T-helper 1 cell (primary cell): Measurements from ENCODE around the gene TNPO3.
A peak's percentile ranks its signal among the peaks of the same experiment; 100 is the strongest.

Source experiments
- DNase-seq, 5 donors: peaks; one replicate each; pipeline ENCODE4 v3.0.0-alpha.2; 2012 to 2020

TNPO3 gene

DNA sequence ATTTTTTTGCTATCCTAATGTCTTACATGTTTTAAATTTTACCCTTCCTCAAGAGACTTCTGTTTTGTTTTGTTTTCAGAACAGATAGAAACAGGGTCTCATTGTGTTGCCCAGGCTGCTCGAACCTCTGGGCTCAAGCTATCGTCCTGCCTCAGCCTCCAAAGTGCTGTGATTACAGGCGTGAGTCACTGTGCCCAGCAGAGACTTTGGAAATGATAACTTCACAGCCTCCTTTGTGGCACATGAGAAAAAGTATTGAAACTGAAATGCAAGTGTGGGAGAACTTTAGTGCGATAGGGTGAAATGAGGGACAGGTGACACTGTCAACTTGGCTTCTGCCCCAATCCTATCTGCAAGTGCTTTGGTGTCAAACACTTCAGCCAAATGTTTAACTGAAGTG lies 95.6 kb downstream of the TNPO3 start:
- no peak for DNase-seq

DNA sequence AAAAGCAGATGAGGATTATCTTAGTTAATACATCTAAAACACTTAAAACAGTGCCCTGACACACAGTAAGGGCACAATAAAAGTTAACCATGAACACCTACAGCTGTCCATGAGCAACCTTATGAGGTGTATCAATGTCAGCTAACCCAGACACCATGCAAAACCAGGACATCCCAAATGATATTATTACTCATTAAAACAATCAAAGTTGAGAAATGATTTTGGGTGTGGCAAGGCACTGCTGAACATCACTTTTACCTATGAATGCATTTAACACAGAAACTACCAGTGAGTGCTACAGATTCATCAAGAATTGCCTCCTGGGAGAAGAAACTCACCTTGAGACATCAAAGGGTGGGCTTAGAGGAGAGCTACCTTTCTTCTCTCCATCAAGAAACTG lies 98.9 kb downstream of the TNPO3 start:
- no peak for DNase-seq

DNA sequence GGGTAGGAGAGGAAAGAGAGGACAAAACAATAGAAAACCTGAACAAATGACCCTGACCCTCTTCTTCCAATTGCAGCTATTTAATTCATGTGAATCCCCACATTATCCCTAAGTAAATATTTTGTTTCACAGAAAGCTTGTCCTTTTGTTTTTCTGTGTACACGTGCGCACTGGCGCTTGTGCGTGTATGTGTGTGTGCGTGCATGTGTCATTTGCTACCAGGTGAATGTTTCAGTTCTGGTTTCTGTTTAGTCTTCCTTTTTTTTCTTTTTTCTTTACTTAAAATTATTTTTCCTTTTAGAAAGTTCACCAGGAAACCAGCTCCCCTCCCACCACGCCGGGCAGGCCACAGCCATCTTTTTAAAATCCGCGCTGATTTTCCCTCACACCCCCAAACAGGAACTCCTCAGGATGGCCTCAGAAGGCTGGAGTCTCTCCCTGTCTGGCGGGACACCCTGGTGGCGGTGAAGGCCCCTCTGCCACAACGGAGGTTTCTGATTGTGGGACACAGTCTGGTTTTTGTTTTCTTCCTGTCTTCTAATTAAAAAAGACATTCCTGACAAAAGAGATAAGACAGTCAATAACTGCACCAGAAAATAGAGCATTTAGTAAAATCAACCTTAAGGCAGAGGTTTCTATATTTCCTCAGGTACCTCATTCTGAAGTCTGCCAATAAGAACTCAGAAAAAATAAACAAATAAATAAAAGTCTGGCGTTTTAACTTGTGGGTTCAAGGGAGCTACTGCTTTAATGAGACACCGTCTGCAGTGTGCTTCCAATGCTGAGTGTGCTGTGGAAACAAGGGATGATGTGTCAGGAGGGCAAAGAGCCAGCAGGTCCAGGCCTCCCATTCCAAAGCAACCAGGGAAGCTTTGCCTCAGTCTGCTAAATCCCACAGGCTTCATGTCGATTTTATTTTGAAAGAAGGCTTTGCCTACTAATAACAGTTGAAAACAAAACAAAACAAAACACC lies 99.8 kb downstream of the TNPO3 start:
- DNase-seq, result no peak

DNA sequence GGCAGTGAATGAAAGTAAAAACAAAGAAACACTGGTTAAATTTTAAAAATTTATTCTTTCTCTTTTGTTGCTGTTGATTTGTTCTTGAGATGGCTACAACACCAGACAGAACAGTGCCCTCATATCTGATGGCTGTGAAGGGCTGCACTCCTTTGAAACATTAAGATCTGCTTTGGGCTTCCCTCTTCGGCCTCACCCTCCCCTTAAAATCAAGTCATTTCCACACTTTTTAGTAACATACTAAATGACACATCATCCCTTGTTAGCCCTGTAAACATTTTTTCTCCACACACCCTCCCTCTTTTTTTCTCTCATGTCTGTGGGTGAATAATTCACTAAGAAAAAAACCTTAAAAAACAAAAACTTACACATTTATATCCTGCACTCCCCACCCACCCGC lies 100.8 kb downstream of the TNPO3 start:
- DNase-seq, result no peak

DNA sequence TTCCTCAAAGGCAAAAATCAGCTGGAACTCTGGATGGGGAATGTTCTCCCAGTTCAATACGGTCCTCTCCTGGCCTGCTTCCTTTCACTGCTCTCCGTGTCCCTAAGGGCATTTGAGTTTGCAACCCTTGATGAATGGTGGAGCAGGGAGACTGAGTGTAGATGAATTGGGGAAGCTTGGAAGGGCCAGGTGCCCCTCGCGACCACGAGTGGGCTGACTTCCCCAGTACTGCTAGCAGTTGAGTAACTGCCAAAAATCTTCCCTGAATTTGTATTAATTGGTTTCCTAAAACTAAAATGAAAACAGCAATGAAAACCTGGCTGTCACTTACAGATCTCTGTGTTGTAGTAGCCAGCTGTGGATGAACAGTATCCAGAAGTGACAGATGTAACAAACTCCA lies 103.6 kb downstream of the TNPO3 start:
- DNase-seq, result no peak

DNA sequence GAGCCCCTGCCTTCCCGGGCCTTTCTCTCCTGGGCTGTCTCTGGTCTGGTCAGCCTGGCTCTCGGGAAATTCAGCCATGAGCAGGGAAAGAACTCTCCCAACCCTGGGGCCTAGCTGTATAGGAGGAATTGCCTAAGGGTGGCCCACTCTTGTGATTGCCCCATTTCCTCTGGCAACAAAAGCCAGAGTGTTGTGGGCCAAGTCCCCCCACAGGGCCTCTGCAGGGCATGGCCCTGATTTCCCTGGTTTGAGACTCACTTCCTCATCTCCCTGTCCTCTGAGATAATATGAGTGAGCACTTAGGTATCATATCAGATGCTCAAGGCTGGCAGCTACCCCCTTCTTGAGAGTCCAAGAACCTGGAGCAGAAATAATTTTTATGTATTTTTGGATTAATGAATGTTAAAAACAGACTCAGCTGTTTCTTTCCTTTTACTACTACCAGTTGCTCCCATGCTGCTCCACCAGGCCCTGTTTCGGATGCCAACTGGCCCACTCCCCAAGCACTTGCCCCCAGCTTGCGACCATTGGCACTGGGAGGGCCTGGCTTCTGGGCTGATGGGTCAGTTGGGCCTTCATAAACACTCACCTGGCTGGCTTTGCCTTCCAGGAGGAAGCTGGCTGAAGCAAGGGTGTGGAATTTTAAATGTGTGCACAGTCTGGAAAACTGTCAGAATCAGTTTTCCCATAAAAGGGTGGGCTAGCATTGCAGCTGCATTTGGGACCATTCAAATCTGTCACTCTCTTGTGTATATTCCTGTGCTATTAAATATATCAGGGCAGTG lies 105.7 kb downstream of the TNPO3 start:
- DNase-seq, result no peak

DNA sequence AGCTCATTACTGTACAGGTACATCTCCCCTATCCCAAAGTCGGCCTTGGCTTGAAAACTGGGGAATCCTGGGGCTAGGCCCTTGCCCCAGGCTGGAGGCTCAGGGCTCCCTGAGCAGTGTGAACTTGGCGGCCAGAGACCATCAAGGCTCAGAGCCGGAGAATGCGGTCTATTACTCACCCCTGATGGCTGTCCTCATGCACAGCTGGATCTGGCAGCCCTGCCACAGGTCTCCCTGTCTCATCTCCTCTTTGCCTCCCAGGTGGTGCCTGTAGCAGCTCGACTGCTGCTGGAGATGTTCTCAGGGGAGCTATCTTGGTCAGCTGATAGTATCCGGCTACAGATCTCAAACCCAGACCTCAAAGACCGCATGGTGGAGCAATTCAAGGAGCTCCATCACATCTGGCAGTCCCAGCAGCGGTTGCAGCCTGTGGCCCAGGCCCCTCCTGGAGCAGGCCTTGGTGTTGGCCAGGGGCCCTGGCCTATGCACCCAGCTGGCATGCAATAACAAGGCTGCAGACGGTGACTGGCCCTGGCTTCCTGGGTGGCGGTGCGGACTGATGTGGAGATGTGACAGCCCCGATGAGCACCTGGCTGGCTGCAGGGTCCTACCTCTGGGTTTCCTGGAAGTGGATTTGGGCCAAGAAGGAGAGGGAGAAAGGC lies 106.5 kb downstream of the TNPO3 start:
- DNase-seq, result no peak

DNA sequence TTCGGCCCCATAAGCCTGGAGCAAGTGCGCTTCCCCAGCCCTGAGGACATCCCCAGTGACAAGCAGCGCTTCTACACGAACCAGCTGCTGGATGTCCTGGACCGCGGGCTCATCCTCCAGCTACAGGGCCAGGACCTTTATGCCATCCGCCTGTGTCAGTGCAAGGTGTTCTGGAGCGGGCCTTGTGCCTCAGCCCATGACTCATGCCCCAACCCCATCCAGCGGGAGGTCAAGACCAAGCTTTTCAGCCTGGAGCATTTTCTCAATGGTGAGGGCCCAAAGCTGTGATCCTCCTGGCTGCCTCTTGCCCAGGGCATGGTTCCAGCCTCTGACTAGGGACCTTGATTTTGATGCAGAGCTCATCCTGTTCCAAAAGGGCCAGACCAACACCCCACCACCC lies 107.1 kb downstream of the TNPO3 start:
- DNase-seq, result no peak

DNA sequence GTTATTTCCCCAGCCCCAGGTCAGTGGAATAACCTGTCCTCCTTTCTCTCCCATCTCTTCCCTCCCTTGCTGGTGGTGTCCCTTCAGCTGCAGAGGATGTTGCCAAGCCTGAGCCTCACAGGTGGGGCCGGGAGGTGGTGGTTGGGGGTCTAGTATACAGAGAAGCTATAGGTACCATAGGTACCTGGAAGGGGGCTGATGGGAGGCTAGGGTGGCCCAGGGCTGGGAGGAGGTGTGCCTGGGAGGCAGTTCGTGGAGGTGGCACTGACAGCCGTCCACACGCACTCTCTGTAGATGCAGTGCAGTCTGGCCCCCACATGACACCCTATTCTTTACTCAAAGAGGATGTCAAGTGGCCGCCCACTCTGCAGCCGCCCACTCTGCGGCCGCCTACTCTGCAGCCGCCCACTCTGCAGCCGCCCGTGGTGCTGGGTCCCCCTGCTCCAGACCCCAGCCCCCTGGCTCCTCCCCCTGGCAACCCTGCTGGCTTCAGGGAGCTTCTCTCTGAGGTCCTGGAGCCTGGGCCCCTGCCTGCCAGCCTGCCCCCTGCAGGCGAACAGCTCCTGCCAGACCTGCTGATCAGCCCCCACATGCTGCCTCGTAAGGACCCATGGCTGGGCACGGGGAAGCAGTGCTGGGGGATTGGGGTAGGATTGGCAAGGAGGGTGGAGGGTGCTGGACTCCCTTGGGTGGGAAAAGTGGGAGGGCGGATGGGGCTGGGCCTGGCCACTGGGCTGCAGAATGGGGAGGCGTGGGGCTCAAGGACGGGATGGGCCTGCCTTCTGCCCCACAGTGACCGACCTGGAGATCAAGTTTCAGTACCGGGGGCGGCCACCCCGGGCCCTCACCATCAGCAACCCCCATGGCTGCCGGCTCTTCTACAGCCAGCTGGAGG lies 107.7 kb downstream of the TNPO3 start:
- DNase-seq, result no peak

DNA sequence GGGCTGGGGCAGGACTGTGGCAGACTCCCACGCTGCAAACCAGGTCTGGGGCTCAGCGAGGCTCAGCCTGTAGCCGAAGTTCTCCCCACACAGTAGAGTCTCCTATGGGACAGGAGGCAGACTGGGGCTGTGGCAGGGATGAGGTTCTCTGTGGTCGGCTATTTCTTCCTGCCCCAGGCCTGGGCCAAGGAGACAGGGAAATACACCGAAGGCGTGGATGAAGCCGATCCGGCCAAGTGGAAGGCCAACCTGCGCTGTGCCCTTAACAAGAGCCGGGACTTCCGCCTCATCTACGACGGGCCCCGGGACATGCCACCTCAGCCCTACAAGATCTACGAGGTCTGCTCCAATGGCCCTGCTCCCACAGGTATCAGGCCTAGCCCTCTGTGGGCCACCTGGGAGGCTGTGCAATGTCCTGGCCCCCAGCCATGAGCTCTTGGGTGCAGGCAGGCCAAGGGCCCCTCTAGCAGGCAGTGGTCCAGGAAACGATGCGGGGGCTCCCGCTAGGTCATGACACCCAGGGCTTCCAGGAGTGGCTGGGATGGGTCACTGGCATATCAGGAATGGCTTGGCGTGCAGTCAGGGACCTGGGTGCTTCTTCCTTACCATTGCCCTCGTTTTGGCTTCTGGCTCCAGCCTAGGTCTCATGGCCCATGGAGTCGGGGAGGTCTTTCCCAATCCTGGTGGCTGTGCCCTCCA lies 109.1 kb downstream of the TNPO3 start:
- no peak for DNase-seq

DNA sequence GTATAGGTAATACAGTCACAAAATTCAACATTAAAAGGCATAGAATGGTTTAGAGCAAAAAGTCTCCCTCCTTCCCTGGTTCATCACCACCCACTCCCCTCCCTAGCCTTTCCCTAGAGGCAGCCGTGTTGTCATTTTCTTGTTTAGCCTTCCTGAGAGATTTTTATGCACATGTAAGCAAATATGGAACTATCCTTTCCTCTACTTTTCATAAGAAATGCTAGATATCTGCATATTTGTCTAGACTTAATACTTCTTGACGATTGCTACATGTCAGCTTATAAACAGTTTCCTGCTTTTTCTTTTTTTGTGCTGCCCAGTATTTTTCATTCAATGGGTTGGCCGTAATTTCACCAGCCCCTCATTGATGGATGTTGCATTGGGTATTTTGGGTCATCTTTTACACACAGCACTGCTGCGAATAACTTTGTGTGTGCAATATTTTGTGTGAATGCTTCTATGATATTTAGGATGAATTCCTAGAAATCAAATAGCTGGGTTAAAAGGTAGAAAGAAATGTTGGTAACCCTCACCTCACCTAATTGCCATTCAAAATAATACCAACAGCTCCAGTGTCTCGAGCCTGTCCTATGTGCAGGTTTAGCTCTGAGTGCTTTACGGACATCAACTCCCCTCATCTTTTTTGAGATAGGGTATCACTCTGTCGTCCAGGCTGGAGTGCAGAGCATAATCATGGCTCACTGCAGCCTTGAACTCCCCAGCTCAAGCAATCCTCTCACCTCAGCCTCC lies 110.2 kb downstream of the TNPO3 start:
- no peak for DNase-seq

DNA sequence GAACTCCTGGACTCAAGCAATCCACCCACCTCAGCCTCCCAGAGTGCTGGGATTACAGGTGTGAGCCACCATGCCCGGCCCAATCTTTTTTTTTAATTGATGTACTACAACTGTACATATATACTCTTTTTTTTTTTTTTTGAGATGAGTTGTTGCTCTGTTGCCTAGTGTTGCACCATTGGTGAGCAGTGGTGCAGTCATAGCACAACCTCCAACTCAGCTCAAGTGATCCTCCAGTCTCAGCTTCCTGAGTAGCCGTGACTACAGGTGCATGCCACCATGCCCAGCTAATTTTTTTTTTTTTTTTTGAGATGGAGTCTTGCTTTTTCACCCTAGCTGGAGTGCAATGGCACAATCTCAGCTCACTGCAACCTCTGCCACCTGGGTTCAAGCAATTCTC lies 111.7 kb downstream of the TNPO3 start:
- peak in 1 of 5 donors; percentile 57 for DNase-seq

DNA sequence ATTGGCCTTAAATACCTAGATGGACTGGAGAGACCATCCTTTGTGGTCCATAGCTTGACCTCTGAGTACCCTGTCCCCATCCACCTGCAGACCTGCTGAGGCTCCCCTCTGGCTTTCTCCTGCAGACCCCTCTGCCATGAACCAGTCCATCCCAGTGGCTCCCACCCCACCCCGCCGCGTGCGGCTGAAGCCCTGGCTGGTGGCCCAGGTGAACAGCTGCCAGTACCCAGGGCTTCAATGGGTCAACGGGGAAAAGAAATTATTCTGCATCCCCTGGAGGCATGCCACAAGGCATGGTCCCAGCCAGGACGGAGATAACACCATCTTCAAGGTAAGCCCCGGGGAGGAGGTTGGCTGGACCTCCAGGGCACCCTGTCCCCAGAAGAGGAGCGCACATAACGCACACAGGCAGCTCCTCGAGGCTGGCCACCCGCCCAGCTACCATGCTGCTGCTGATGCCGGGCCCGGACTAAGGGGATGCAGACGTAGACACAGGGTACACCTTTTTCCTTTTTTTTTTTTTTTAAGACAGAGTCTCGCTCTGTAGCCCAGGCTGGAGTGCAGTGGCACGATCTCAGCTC lies 112.9 kb downstream of the TNPO3 start:
- DNase-seq, result no peak

DNA sequence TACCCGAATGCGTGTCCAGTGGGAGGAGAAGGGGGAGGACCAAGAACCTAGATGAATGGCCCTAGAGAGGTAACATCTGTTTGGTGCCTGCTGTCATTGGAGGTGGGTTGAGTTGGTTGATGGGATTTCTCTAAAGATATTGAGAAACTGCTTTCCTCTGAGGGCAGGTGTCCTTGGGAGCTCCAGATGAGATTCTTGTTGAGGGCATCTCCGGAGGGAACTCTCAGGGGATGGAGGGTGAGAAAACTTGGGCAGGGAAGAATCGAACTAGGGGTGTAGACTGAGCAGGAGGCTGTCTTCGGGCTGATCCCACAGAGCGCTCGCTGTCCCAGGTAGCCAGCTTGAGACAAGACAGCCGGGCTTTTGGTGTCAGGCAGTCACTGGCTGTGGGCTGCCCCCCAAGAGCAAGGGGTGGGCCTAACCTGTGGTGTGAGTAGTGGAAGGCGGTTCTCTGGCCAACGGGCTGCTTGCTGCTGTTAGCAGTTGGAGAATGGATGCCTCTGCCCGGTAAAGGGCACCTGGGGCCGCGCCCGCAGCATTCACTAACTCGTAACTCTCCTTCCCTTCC lies 113.5 kb downstream of the TNPO3 start:
- DNase-seq, result no peak

DNA sequence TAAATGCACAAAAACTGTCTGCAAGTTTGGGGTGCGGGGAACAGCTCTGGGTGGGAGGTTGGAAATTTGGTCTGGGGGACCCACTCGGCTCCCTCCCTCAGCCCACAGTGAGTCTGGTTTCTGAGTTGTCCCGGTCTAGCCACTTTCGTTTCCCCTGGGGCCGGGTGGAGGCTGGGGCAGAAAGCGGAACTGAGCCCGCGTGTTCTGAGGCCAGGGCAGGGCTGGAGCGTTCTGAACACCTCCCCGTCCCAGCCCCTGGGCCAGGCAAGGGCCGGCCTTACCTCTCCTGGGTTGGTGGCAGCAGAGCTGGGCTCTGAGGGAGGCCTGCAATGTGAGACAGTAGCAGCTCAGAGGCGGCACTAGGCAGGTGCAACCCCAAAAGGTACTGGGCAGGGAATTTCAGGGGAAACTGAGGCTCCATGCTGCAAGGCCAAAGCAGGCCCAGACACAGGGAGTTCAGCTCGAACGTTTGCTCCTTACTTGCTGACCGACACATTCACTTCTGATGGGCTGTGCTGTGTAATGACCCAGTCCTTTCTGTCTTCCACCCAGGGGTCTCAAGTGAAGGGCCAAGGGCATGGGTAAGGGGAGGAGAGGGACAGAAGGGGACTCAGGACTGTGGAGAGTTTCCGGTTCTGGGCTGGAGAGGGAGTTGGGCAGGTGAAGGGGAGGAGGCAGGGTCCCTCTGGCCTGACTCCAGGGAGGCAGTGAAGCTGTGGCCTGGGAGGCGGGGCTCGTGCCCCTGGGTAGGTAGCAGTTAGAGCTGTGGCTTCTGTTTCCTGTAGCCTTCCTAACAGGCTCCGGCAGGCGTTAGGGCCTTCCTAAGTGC lies 114.2 kb downstream of the TNPO3 start:
- peak in 1 of 5 donors; percentile 16 for DNase-seq

DNA sequence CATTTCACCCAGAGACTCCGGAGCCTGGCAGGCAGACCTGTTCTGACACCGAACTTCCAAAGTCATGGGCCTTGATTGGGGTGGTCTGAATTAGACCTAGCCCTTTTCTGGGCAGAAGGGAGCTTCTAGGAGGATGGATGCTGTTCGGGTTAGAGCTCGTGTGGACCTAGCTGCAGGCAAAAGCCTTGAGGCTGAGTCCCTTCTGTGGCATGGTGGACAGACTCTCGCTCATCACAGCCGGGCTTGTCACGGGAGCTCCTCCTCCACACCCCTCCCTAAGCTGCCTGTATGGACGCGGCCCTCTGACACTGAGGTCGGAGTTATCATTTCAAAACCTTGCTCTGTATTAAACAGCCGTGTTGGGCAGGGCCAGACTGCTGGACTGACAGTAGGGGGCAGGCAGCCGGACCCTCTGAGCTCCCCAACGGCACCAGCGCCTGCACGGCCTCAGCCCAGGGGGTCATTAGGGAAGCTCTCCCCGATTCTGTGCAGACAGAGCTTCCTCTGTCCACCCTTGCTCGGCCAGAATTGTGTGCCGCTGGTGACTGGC lies 115.0 kb downstream of the TNPO3 start:
- no peak for DNase-seq

DNA sequence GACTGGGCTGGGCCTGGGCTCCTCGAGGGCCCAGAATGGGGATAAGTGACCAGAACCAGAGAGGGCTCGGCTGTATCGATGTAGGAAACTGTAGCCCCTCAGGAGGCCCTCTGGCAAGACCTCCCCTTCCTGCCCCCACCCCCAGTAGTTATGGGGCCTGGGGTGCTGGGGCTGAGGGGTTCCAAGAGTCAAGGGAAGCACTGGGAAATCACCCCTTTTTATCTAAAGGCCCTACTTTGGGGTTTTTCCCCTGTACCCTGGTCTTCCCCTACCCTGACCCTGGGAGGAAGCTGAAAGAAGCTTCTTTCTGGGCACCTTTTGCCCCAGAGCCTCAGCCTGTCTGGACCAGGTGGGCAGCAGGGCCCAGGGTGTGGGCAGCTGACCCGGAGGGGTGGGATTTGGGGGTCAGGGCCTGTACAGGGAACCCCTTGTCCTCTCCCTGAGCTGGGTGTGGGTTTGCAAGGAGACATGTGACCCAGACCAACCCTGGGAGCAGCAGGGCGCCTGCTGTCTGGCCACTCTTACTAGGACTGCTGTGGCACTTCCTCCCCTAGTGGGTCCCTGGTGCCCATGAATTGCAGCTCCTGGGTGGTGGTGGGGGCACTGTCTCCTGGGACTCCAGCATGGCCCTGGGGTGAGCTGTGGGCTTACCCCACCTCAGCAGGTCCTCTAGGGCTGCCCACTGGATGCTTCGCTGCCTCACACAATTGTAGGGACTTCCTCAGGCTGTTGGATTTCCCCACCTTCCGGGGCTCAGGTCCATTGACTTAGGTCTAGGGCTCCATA lies 115.6 kb downstream of the TNPO3 start:
- DNase-seq, result no peak

DNA sequence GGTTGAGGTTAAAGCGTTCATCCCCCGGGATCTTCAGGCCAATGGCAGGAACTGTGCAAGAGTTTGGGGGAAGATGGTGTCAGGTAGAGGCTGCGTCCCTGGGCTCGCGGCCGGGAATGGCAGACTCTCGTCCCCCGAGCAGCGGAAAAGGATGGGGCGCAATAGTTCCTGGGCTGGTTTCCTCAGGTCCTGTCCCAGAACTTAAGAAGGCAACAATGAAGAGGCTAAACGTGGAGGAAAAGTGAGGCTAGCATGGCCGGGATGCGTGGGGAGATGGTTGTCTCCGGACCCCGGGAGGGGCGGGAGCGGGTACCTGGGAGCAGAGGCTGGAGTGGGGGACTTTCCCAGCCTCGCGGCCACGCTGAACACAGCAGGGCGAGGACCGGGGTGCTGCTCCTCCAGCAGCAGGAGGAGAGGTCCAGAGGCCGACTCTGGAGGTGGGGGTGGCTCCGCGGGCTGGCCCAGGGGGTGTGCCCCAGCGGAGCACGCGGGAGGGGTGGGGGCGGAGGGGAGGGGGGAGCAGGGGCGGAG lies 116.3 kb downstream of the TNPO3 start:
- DNase-seq, result no peak
